HCEC 1CT (cell line): Measurements from ENCODE around the gene COL7A1.
"Not testable (repeated sequence)": the region's sequence is repeated elsewhere in the genome, so short reads cannot be mapped to it uniquely, and the experiment has no call there.

Experiments used
- DNase-seq: peaks from one replicate; pipeline ENCODE4 v3.0.0-alpha.2; 2017

Gene COL7A1

GRCh38 chr3:48561045-48561736 is 33.9 kb downstream of the COL7A1 start:
- peak; percentile 59 for DNase-seq

- DNase-seq, result no peak
These were observed 34.5 kb downstream of the COL7A1 start for GRCh38 chr3:48560648-48561018.

- DNase-seq, result no peak
These were observed 36.5 kb downstream of the COL7A1 start for GRCh38 chr3:48558493-48559134.

GRCh38 chr3:48556796-48557626 is 38.1 kb downstream of the COL7A1 start, which contains the start of gene PFKFB4:
Gene PFKFB4, minus strand, starts transcription at chr3:48556803. Its CDS starts 26 bp downstream, at chr3:48556777.
- DNase-seq, result peak; percentile 99

GRCh38 chr3:48555949-48556795 is 39.0 kb downstream of the COL7A1 start:
- DNase-seq, result no peak

- no peak for DNase-seq
These were observed 39.7 kb downstream of the COL7A1 start for GRCh38 chr3:48555231-48555948.

- no peak for DNase-seq
These were observed 41.0 kb downstream of the COL7A1 start for GRCh38 chr3:48553886-48554845.

GRCh38 chr3:48553361-48553760 is 41.8 kb downstream of the COL7A1 start:
- no peak for DNase-seq

- no peak for DNase-seq
These were observed 42.8 kb downstream of the COL7A1 start for GRCh38 chr3:48552111-48552951.

- DNase-seq, result not testable (repeated sequence)
These were observed 43.5 kb downstream of the COL7A1 start for GRCh38 chr3:48551651-48552050.

GRCh38 chr3:48548729-48549705 is 46.1 kb downstream of the COL7A1 start:
- peak; percentile 56 for DNase-seq

- DNase-seq, result no peak
These were observed 47.0 kb downstream of the COL7A1 start for GRCh38 chr3:48548126-48548525.

- no peak for DNase-seq
These were observed 48.8 kb downstream of the COL7A1 start for GRCh38 chr3:48546203-48546829.

GRCh38 chr3:48544141-48544540 is 51.0 kb downstream of the COL7A1 start:
- no peak for DNase-seq

GRCh38 chr3:48543271-48543866 is 51.8 kb downstream of the COL7A1 start:
- DNase-seq, result no peak

GRCh38 chr3:48538451-48538850 is 56.7 kb downstream of the COL7A1 start:
- DNase-seq, result no peak

GRCh38 chr3:48536785-48537184 is 58.3 kb downstream of the COL7A1 start:
- DNase-seq, result no peak

- no peak for DNase-seq
These were observed 59.0 kb downstream of the COL7A1 start for GRCh38 chr3:48536116-48536515.
